Neural progenitor cell (in vitro differentiated cells): ENCODE measurements around the gene CDKN1A.

Experiments
- CTCF ChIP-seq: fragments of 200-600 bp; sonication (generic); IDR thresholded peaks from 2 replicates; pipeline ENCODE4 v1.5.1; 2017; ENCODE audit warnings: antibody characterized with exemption, mild to moderate bottlenecking
- EZH2 ChIP-seq: fragments of 200-600 bp; sonication (generic); IDR thresholded peaks from 2 replicates; pipeline ENCODE4 v1.6.1; 2017; ENCODE audit warnings: antibody characterized with exemption, mild to moderate bottlenecking, moderate library complexity
- EZH2phosphoT487 ChIP-seq: fragments of 200-600 bp; sonication (generic); IDR thresholded peaks from 2 replicates; pipeline ENCODE4 v1.6.1; 2017; ENCODE audit warnings: antibody characterized with exemption

- TF ChIP-seq CTCF (no peak), EZH2 (no peak), EZH2phosphoT487 (no peak)
Measured at GRCh38 chr6:36725581-36725980, 47.1 kb downstream of the CDKN1A start.
